Lower lobe of right lung (tissue), 2 donors: ENCODE data around the gene GPN2. TPM values are rescaled to one million over a fixed set of nuclear protein-coding genes. Genes with fewer than 3 reads are reported as not detected.
"Not testable (repeated sequence)": the region's sequence is repeated elsewhere in the genome, so short reads cannot be mapped to it uniquely, and the experiment has no call there.

Experiments
- ATAC-seq, 2 donors: fragments of 200-7000 bp; cut with Tn5 transposase; one replicate each; pipeline ENCODE4 v1.9.1; 2020 to 2022; ENCODE audit warnings: mild to moderate bottlenecking in 2 of 2, moderate library complexity in 2 of 2
- DNase-seq: peaks from one replicate; pipeline ENCODE4 v3.0.0-alpha.2; 2020
- H3K27ac ChIP-seq: fragments of 200-600 bp; one replicate; pipeline ENCODE4 v1.8.0; 2022
- H3K27me3 ChIP-seq: fragments of 200-600 bp; one replicate; pipeline ENCODE4 v1.8.0; 2022; ENCODE audit warnings: low read depth
- H3K36me3 ChIP-seq: fragments of 200-600 bp; one replicate; pipeline ENCODE4 v1.8.0; 2022; ENCODE audit warnings: mild to moderate bottlenecking
- H3K4me1 ChIP-seq: fragments of 200-600 bp; one replicate; pipeline ENCODE4 v1.8.0; 2022
- H3K4me3 ChIP-seq: fragments of 200-600 bp; one replicate; pipeline ENCODE4 v1.8.0; 2022; ENCODE audit warnings: mild to moderate bottlenecking
- H3K9me3 ChIP-seq: fragments of 200-600 bp; one replicate; pipeline ENCODE4 v1.8.0; 2022
- CTCF ChIP-seq: fragments of 200-600 bp; IDR thresholded peaks from one replicate; pipeline ENCODE4 v1.8.0; 2022; ENCODE audit warnings: antibody characterized with exemption, mild to moderate bottlenecking
- intact Hi-C: fragments of 100-400 bp; cut with DNase I; formaldehyde crosslinking; loops from one replicate; pipeline ENCODE4 v1.11.0; 2022
- total RNA-seq: library from RNA; stranded (reverse); fragmentation: NEBNext Ultra II Directional; extraction: Animal tissue kit (Norgen Biotek cat#: 25700); gene quantifications from one replicate; pipeline ENCODE4 v1.2.1, GENCODE V29; 2021
- donor health status: DM: no; HTN: yes; CAD: no; lungs with severe emphysema.

Gene GPN2
- total RNA-seq, 1 donor from 2014 or later, result 25.9 TPM

- peaks cover 9% of the 10 kb centered on the region for H3K4me1 ChIP-seq
- no peaks in the 10 kb centered on the region for H3K27me3 ChIP-seq
- H3K27ac ChIP-seq, result peak overlapping the region; percentile 18
- ATAC-seq (no peak), DNase-seq (peak; percentile 59)
- intact Hi-C loops, result no loop called here
- no peak overlapping the region for H3K4me3 ChIP-seq
- peaks cover 78% of the 10 kb centered on the region for H3K36me3 ChIP-seq
- no peaks in the 10 kb centered on the region for H3K9me3 ChIP-seq
- no peak for TF ChIP-seq CTCF
These were observed 45.5 kb downstream of the GPN2 start for GRCh38 chr1:26844424-26845196.

GRCh38 chr1:26839779-26840178 is 50.3 kb downstream of the GPN2 start:
- no peak for DNase-seq
- intact Hi-C loops, result no loop called here
- Histone ChIP-seq H3K36me3 (peaks cover 86% of the 10 kb centered on the region), H3K4me1 (no peaks in the 10 kb centered on the region), H3K27me3 (no peaks in the 10 kb centered on the region), H3K27ac (no peak overlapping the region), H3K4me3 (no peak overlapping the region), H3K9me3 (no peaks in the 10 kb centered on the region)
- ATAC-seq, result no peak
- TF ChIP-seq CTCF, result no peak

GRCh38 chr1:26839339-26839722 is 50.8 kb downstream of the GPN2 start:
- H3K4me3 ChIP-seq, result no peak overlapping the region
- no peak for TF ChIP-seq CTCF
- ATAC-seq (no peak), DNase-seq (no peak)
- H3K4me1 ChIP-seq, result no peaks in the 10 kb centered on the region
- intact Hi-C loops, result no loop called here
- no peaks in the 10 kb centered on the region for H3K9me3 ChIP-seq
- H3K36me3 ChIP-seq, result peaks cover 90% of the 10 kb centered on the region
- no peaks in the 10 kb centered on the region for H3K27me3 ChIP-seq
- H3K27ac ChIP-seq, result no peak overlapping the region

- no peak for TF ChIP-seq CTCF
- H3K4me1 ChIP-seq, result no peaks in the 10 kb centered on the region
- H3K27me3 ChIP-seq, result no peaks in the 10 kb centered on the region
- no peak overlapping the region for H3K4me3 ChIP-seq
- no peaks in the 10 kb centered on the region for H3K9me3 ChIP-seq
- intact Hi-C loops, result no loop called here
- peaks cover 90% of the 10 kb centered on the region for H3K36me3 ChIP-seq
- H3K27ac ChIP-seq, result no peak overlapping the region
- peak; percentile 9 to 48 for ATAC-seq
- no peak for DNase-seq
These were observed 51.4 kb downstream of the GPN2 start for GRCh38 chr1:26838474-26839338.

GRCh38 chr1:26837665-26838064 is 52.4 kb downstream of the GPN2 start:
- H3K4me3 ChIP-seq, ATAC-seq, intact Hi-C loops, H3K27ac ChIP-seq, H3K27me3 ChIP-seq, H3K4me1 ChIP-seq, H3K9me3 ChIP-seq, DNase-seq: not testable (repeated sequence)
- H3K36me3 ChIP-seq, result peaks cover 92% of the 10 kb centered on the region
